ENCODE measurements around the gene CLCN2.

Gene CLCN2

DNA sequence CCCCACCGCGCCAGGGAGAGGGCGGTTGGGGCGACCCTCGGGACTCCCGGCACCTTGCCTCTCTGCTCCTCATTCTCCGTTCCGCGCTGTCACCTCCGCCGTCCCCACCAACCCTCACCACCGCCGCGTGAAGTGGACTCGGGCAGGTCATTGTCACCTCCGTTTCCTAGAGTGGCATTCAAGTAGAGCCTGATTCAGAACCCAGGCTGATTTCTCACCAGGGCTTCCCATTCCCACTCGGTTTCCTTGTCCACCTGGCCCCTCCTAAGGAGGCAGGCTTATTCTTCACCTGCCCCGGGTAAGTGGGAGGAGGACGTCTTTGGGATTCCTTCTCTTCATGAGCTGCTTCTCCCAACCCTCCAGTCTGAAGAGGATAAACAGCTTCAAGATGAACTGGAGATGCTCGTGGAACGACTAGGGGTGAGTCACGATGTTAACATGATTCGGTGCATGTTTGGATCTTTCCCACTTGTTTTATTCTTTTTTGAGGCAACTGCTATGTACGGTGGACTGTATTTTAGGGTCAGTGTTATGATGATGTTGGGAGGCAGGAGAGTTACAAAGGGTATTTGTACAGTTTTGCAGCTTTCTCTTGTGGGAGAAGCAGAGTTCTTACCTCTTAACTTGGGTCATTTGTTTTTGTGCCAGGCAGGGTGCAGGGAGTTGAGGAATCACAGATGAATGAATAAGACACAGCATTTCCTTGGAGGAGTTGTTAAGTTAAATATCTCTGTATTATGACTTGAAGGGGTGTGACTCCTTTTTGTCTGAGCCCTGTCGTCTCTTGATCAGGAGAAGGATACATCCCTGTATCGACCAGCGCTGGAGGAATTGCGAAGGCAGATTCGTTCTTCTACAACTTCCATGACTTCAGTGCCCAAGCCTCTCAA lies 61.7 kb downstream of the CLCN2 start:
- H3K9ac ChIP-seq (ENCODE audit: low read length), result peak overlapping the region; percentile 94
- H4K8ac ChIP-seq (ENCODE audit: low read depth, low read length), result no peak overlapping the region
- WGBS (ENCODE audit: extremely low coverage, insufficient coverage, low lambda C conversion rate), result no CpG with 5 or more reads among the region's 29 CpGs
- peak overlapping the region; percentile 66 for H3K23ac ChIP-seq (ENCODE audit: low read length)
- no peak overlapping the region for H2BK15ac ChIP-seq (replicated peaks; ENCODE audit: low read depth)
- DNase-seq, result peak; percentile 38
- peaks cover 25% of the 10 kb centered on the region for H3K79me1 ChIP-seq (ENCODE audit: low read length)
- H3K79me2 ChIP-seq (ENCODE audit: control insufficient read depth, insufficient read depth, low read length), result peaks cover 20% of the 10 kb centered on the region
- H2BK120ac ChIP-seq (ENCODE audit: low read depth, low read length), result no peak overlapping the region
- H3K36me3 ChIP-seq (ENCODE audit: control insufficient read depth, insufficient read depth, low read length), result peaks cover 25% of the 10 kb centered on the region
- H3K4ac ChIP-seq (ENCODE audit: low read depth, low read length), result no peak overlapping the region
- no peak overlapping the region for H4K5ac ChIP-seq (ENCODE audit: low read length)
- no peak overlapping the region for H3K27ac ChIP-seq (ENCODE audit: low read depth, low read length)
- peak overlapping the region; percentile 84 for H3K4me2 ChIP-seq (ENCODE audit: low read length)
- H3K4me1 ChIP-seq (ENCODE audit: control insufficient read depth, low read depth, low read length), result peaks cover 4% of the 10 kb centered on the region
- H3K56ac ChIP-seq (ENCODE audit: low read length), result peak overlapping the region; percentile 94
- no peaks in the 10 kb centered on the region for H3K27me3 ChIP-seq (ENCODE audit: insufficient read depth, low read length, poor library complexity)
- H3K18ac ChIP-seq (ENCODE audit: low read length), result no peak overlapping the region
- H2AK5ac ChIP-seq (ENCODE audit: low read length), result no peak overlapping the region
- H2BK5ac ChIP-seq (ENCODE audit: low read length), result no peak overlapping the region
- H3K4me3 ChIP-seq (ENCODE audit: low read length), result peak overlapping the region; percentile 99

- Histone ChIP-seq H3K23ac (ENCODE audit: low read length) (peak within 1 kb of the TSS; percentile 66), H3K79me2 (ENCODE audit: control insufficient read depth, insufficient read depth, low read length) (peaks cover 20% of the 10 kb centered on the region), H2AK5ac (ENCODE audit: low read length) (no peak within 1 kb of the TSS), H4K8ac (ENCODE audit: low read depth, low read length) (no peak within 1 kb of the TSS), H3K27ac (ENCODE audit: low read depth, low read length) (peak within 1 kb of the TSS; percentile 30), H3K4me2 (ENCODE audit: low read length) (peak within 1 kb of the TSS; percentile 84), H3K4ac (ENCODE audit: low read depth, low read length) (no peak within 1 kb of the TSS), H2BK120ac (ENCODE audit: low read depth, low read length) (no peak within 1 kb of the TSS), H3K79me1 (ENCODE audit: low read length) (peaks cover 24% of the 10 kb centered on the region), H3K4me3 (ENCODE audit: low read length) (peak within 1 kb of the TSS; percentile 99), H3K27me3 (ENCODE audit: insufficient read depth, low read length, poor library complexity) (no peaks in the 10 kb centered on the region), H2BK15ac (replicated peaks; ENCODE audit: low read depth) (no peak within 1 kb of the TSS), H3K36me3 (ENCODE audit: control insufficient read depth, insufficient read depth, low read length) (peaks cover 20% of the 10 kb centered on the region), H3K18ac (ENCODE audit: low read length) (no peak within 1 kb of the TSS), H3K4me1 (ENCODE audit: control insufficient read depth, low read depth, low read length) (peaks cover 4% of the 10 kb centered on the region), H2BK5ac (ENCODE audit: low read length) (no peak within 1 kb of the TSS), H4K5ac (ENCODE audit: low read length) (no peak within 1 kb of the TSS), H3K56ac (ENCODE audit: low read length) (peak within 1 kb of the TSS; percentile 94), H3K9ac (ENCODE audit: low read length) (peak within 1 kb of the TSS; percentile 94)
- WGBS (ENCODE audit: extremely low coverage, insufficient coverage, low lambda C conversion rate), result no CpG with 5 or more reads among the region's 78 CpGs
- DNase-seq, result peak; percentile 98
Observed at GRCh38 chr3:184298759-184299487, 62.5 kb downstream of the CLCN2 start, which contains the start of gene PSMD2. Gene PSMD2, plus strand, starts transcription at chr3:184299241. Its CDS starts 26 bp downstream, at chr3:184299267.

DNA sequence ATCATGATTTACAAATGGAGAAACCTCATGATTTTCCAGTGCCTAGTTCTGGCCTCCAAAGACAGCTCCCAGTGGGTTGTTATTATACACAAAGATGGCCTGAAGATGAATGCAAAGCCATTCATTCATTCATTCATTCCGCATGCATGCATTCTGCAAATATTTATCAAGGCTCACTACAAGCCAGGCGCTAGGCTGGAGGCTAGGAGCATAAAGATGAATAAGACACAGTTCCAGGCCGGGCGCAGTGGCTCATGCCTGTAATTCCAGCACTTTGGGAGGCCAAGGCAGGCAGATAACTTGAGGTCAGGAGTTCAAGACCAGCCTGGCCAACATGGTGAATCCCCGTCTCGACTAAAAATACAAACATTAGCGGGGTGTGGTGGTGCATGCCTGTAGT lies 64.8 kb downstream of the CLCN2 start:
- Histone ChIP-seq H2AK5ac (ENCODE audit: low read length) (no peak overlapping the region), H3K18ac (ENCODE audit: low read length) (no peak overlapping the region), H3K56ac (ENCODE audit: low read length) (no peak overlapping the region), H3K23ac (ENCODE audit: low read length) (no peak overlapping the region), H3K79me1 (ENCODE audit: low read length) (peaks cover 12% of the 10 kb centered on the region), H3K36me3 (ENCODE audit: control insufficient read depth, insufficient read depth, low read length) (peaks cover 2% of the 10 kb centered on the region), H4K8ac (ENCODE audit: low read depth, low read length) (no peak overlapping the region), H2BK15ac (replicated peaks; ENCODE audit: low read depth) (no peak overlapping the region), H3K9ac (ENCODE audit: low read length) (no peak overlapping the region), H3K4me2 (ENCODE audit: low read length) (no peak overlapping the region), H3K4me3 (ENCODE audit: low read length) (no peak overlapping the region), H2BK120ac (ENCODE audit: low read depth, low read length) (no peak overlapping the region), H3K4ac (ENCODE audit: low read depth, low read length) (no peak overlapping the region), H4K5ac (ENCODE audit: low read length) (no peak overlapping the region), H3K79me2 (ENCODE audit: control insufficient read depth, insufficient read depth, low read length) (peaks cover 16% of the 10 kb centered on the region), H3K4me1 (ENCODE audit: control insufficient read depth, low read depth, low read length) (peaks cover 4% of the 10 kb centered on the region), H2BK5ac (ENCODE audit: low read length) (no peak overlapping the region), H3K27ac (ENCODE audit: low read depth, low read length) (no peak overlapping the region), H3K27me3 (ENCODE audit: insufficient read depth, low read length, poor library complexity) (no peaks in the 10 kb centered on the region)
- WGBS (ENCODE audit: extremely low coverage, insufficient coverage, low lambda C conversion rate), result no CpG with 5 or more reads among the region's 7 CpGs
- no peak for DNase-seq

Small RNAs within 50 kb of the gene (small RNA-seq; reads per million reads assigned to genes)
- 399 reads per million, percentile 98 among the genes with 10 or more reads in this experiment for gene SNORD66 (ENCODE audit: insufficient read depth)

All from mesendoderm (in vitro differentiated cells).